ENCODE measurements around the gene LDLRAD4. TPM values are rescaled to one million over a fixed set of nuclear protein-coding genes. Genes with fewer than 3 reads are reported as not detected.
A peak's percentile ranks its signal among the peaks of the same experiment; 100 is the strongest.

Gene LDLRAD4
- total RNA-seq, 2 donors from 2014 or later = 33.1 to 41.2 TPM

GRCh38 chr18:13183359-13183758, 35.2 kb upstream of the LDLRAD4 start:
- no peak overlapping the region for H3K4me3 ChIP-seq
- no peaks in the 10 kb centered on the region for H3K9me3 ChIP-seq
- H3K27me3 ChIP-seq = no peaks in the 10 kb centered on the region
- H3K27ac ChIP-seq = no peak overlapping the region
- no peak for DNase-seq (ENCODE audit: low spot score)
- H3K4me1 ChIP-seq = peaks cover 0 to 25% of the 10 kb centered on the region in 2 donors
- no peak for TF ChIP-seq CTCF (IDR thresholded peaks at IDR 0.05)
- no peaks in the 10 kb centered on the region for H3K36me3 ChIP-seq

GRCh38 chr18:13183790-13184189, 34.8 kb upstream of the LDLRAD4 start:
- Histone ChIP-seq H3K4me1 (peaks cover 0 to 25% of the 10 kb centered on the region in 2 donors), H3K27ac (no peak overlapping the region)

GRCh38 chr18:13184396-13184795, 34.2 kb upstream of the LDLRAD4 start:
- Histone ChIP-seq H3K27ac (no peak overlapping the region), H3K4me1 (peaks cover 0 to 25% of the 10 kb centered on the region in 2 donors), H3K4me3 (no peak overlapping the region), H3K9me3 (no peaks in the 10 kb centered on the region), H3K27me3 (no peaks in the 10 kb centered on the region), H3K36me3 (no peaks in the 10 kb centered on the region)
- no peak for TF ChIP-seq CTCF (IDR thresholded peaks at IDR 0.05)
- no peak for DNase-seq (ENCODE audit: low spot score)

More at GRCh38 chr18:13183790-13184189, 34.8 kb upstream of the LDLRAD4 start:
- TF ChIP-seq CTCF (IDR thresholded peaks at IDR 0.05) = no peak
- Histone ChIP-seq H3K27me3 (no peaks in the 10 kb centered on the region), H3K9me3 (no peaks in the 10 kb centered on the region), H3K4me3 (no peak overlapping the region), H3K36me3 (no peaks in the 10 kb centered on the region)
- DNase-seq (ENCODE audit: low spot score) = no peak

- no peak overlapping the region for H3K4me3 ChIP-seq
- no peaks in the 10 kb centered on the region for H3K36me3 ChIP-seq
- H3K4me1 ChIP-seq = peaks cover 0 to 25% of the 10 kb centered on the region in 2 donors
- H3K9me3 ChIP-seq = no peaks in the 10 kb centered on the region
- H3K27ac ChIP-seq = peak overlapping the region; percentile 43 to 45
- no peak for TF ChIP-seq CTCF (IDR thresholded peaks at IDR 0.05)
- no peaks in the 10 kb centered on the region for H3K27me3 ChIP-seq
- DNase-seq (ENCODE audit: low spot score) = no peak
Measured at GRCh38 chr18:13185675-13186198, 32.8 kb upstream of the LDLRAD4 start.

GRCh38 chr18:13186687-13187086, 31.9 kb upstream of the LDLRAD4 start:
- Histone ChIP-seq H3K36me3 (no peaks in the 10 kb centered on the region), H3K4me3 (no peak overlapping the region), H3K27me3 (no peaks in the 10 kb centered on the region), H3K4me1 (peaks cover 0 to 27% of the 10 kb centered on the region in 2 donors), H3K9me3 (no peaks in the 10 kb centered on the region), H3K27ac (peak overlapping the region in 1 of 2 donors; percentile 43)
- TF ChIP-seq CTCF (IDR thresholded peaks at IDR 0.05) = no peak
- no peak for DNase-seq (ENCODE audit: low spot score)

- H3K4me1 ChIP-seq = peaks cover 0 to 32% of the 10 kb centered on the region in 2 donors
- DNase-seq (ENCODE audit: low spot score) = no peak
- H3K9me3 ChIP-seq = no peaks in the 10 kb centered on the region
- no peak for TF ChIP-seq CTCF (IDR thresholded peaks at IDR 0.05)
- H3K36me3 ChIP-seq = no peaks in the 10 kb centered on the region
- H3K27me3 ChIP-seq = no peaks in the 10 kb centered on the region
- no peak overlapping the region for H3K27ac ChIP-seq
- no peak overlapping the region for H3K4me3 ChIP-seq
Measured at GRCh38 chr18:13187498-13187897, 31.1 kb upstream of the LDLRAD4 start.
